ENCODE results near the gene NPB. TPM values are rescaled to one million over a fixed set of nuclear protein-coding genes. Genes with fewer than 3 reads are reported as not detected.

NPB gene
- total and polyA plus RNA-seq, 4 donors: 1.1 to 4.4 (median 3.0) TPM

DNA sequence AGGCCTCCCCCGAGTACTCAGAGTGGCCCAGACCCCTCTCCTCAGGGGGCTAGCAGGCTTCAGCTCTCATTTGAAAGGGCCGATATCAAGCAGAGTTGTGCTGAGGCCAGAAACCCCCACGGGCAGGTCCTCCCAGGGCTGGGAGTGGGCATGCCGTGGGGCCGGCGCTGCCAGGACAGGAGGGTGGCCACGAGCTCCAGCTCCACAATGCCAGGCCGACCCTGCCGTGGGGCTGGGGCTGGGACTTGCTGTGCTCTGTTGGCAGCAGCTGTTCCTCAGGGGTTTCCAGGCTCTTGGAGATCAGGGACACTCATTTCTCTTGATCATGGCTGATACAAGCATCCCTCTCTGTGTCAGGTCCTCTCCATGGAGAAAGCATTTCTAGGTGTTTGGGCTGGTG is 3.2 kb upstream of the NPB start:
- Histone ChIP-seq H3K27me3 (ENCODE audit: control insufficient read depth, insufficient read depth, low read length) (peaks cover 3% of the 10 kb centered on the region), H3K4me1 (ENCODE audit: control insufficient read depth, insufficient read depth, low read length) (peaks cover 21% of the 10 kb centered on the region), H3K9me3 (ENCODE audit: control insufficient read depth, insufficient read depth, low read length) (no peaks in the 10 kb centered on the region), H3K27ac (ENCODE audit: low read depth, low read length) (no peak overlapping the region), H3K36me3 (ENCODE audit: control insufficient read depth, insufficient read depth, low read length) (peaks cover 87% of the 10 kb centered on the region), H3K4me3 (ENCODE audit: low read depth, low read length) (no peak overlapping the region)
- DNase-seq (ENCODE audit: low read depth in 4 of 6, low spot score in 6 of 6): no peak
- whole genome bisulfite sequencing (ENCODE audit: insufficient coverage): 90% methylated on average over 9 of the region's 9 CpGs

DNA sequence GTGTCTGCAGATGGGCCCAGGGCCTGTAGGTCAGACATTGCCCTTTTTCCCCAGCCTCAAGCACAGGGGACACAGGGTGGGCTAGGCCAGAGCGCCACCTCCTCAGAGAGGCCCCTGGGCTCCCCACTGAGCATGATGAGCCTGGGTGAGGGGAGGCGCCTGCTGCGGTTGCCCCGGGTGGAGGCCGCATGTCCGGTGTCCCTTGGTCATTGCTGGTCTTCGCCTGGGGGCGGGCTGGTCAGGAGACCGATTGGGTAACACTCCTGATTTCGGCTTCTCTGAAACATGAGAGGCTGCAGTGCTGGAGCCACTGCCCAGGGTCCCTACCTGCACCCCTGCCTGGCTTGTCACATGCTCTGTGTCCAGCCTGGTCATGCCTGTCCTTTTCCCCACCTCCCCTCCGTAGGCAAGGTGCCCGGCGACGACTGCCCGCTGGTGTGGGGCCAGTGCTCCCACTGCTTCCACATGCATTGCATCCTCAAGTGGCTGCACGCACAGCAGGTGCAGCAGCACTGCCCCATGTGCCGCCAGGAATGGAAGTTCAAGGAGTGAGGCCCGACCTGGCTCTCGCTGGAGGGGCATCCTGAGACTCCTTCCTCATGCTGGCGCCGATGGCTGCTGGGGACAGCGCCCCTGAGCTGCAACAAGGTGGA is 2.4 kb upstream of the NPB start:
- Histone ChIP-seq H3K27me3 (ENCODE audit: control insufficient read depth, insufficient read depth, low read length) (peaks cover 3% of the 10 kb centered on the region), H3K9me3 (ENCODE audit: control insufficient read depth, insufficient read depth, low read length) (no peaks in the 10 kb centered on the region), H3K27ac (ENCODE audit: low read depth, low read length) (no peak overlapping the region), H3K36me3 (ENCODE audit: control insufficient read depth, insufficient read depth, low read length) (peaks cover 87% of the 10 kb centered on the region), H3K4me3 (ENCODE audit: low read depth, low read length) (no peak overlapping the region), H3K4me1 (ENCODE audit: control insufficient read depth, insufficient read depth, low read length) (peaks cover 21% of the 10 kb centered on the region)
- 90% methylated on average over 22 of the region's 22 CpGs for WGBS (ENCODE audit: insufficient coverage)
- no peak for DNase-seq (ENCODE audit: low read depth in 4 of 6, low spot score in 6 of 6)

DNA sequence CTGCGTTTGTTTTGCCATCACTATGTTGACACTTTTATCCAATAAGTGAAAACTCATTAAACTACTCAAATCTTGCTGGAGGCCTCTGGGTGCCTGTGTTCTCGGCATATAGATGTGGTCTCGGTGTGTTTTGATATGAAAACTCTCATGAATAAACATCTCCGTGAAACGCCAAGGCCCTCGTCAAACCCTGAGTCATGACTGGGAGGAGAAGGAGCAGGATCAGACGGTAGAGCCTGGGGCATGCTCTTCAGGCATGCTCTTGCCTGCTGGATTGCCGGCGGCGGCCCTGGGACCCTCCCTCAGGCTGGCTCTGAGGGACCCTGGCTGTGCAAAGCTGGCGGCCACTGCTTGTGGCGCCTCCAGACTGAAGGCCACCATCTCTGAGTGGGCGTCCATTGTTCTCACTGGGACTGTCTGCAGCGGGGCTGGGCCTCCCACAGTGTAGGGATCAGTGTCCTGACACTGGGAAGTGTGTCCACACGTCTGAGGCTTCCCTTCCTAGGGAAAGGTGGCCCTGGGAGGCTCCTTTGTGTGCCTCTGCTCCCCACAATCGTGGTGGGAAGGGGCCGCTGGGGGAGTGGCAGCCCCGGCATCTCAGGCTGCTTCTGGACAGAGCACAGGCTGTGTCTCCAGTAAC is 1.7 kb upstream of the NPB start:
- Histone ChIP-seq H3K4me3 (ENCODE audit: low read depth, low read length) (no peak overlapping the region), H3K9me3 (ENCODE audit: control insufficient read depth, insufficient read depth, low read length) (no peaks in the 10 kb centered on the region), H3K27ac (ENCODE audit: low read depth, low read length) (no peak overlapping the region), H3K4me1 (ENCODE audit: control insufficient read depth, insufficient read depth, low read length) (peaks cover 21% of the 10 kb centered on the region), H3K27me3 (ENCODE audit: control insufficient read depth, insufficient read depth, low read length) (peaks cover 3% of the 10 kb centered on the region), H3K36me3 (ENCODE audit: control insufficient read depth, insufficient read depth, low read length) (peaks cover 87% of the 10 kb centered on the region)
- DNase-seq (ENCODE audit: low read depth in 4 of 6, low spot score in 6 of 6): no peak
- WGBS (ENCODE audit: insufficient coverage): 76% methylated on average over 16 of the region's 18 CpGs

DNA sequence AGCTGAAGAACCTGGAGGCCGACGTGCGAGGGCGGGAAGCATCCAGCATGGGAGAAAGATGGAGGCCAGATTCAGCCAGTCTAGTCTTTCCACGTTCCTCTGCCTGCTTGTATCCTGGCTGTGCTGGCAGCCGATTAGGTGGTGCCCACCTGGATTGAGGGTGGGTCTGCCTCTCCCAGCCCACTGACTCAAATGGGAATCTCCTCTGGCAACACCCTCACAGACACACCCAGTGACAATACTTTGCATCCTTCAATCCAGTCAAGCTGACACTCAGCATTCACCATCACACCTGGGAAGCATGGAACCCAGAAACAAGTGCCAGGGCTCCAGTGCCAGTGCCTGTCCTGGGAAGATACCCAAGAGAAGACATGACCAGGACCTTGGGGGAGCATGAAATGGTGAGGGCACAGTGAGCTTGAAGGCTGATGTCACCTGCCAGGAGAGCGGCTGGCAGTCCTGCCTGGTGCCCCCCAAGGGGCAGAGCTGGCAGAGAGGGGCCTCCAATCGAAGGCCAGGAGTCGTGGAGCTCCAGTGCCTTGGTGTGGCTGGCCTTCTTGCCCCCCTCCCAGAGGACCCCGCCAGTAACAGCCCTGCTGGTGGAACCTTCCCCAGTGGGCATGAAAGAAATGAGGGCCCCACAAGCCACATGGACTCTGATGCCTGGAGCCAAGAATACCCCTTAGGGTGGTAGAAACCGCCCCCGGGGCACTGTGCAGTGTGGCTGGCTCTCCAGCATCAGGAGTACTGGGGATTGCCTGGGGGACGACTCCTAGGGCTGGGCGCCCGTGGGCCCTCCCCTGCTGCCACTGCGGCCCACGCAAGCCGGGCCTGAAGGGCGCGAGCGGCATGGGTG is 643 bp upstream of the NPB start:
- WGBS (ENCODE audit: insufficient coverage): 49% methylated on average over 21 of the region's 21 CpGs
- Histone ChIP-seq H3K36me3 (ENCODE audit: control insufficient read depth, insufficient read depth, low read length) (peaks cover 88% of the 10 kb centered on the region), H3K4me1 (ENCODE audit: control insufficient read depth, insufficient read depth, low read length) (peaks cover 21% of the 10 kb centered on the region), H3K27me3 (ENCODE audit: control insufficient read depth, insufficient read depth, low read length) (peaks cover 3% of the 10 kb centered on the region), H3K9me3 (ENCODE audit: control insufficient read depth, insufficient read depth, low read length) (no peaks in the 10 kb centered on the region), H3K27ac (ENCODE audit: low read depth, low read length) (no peak overlapping the region), H3K4me3 (ENCODE audit: low read depth, low read length) (no peak overlapping the region)
- DNase-seq (ENCODE audit: low read depth in 4 of 6, low spot score in 6 of 6): no peak

DNA sequence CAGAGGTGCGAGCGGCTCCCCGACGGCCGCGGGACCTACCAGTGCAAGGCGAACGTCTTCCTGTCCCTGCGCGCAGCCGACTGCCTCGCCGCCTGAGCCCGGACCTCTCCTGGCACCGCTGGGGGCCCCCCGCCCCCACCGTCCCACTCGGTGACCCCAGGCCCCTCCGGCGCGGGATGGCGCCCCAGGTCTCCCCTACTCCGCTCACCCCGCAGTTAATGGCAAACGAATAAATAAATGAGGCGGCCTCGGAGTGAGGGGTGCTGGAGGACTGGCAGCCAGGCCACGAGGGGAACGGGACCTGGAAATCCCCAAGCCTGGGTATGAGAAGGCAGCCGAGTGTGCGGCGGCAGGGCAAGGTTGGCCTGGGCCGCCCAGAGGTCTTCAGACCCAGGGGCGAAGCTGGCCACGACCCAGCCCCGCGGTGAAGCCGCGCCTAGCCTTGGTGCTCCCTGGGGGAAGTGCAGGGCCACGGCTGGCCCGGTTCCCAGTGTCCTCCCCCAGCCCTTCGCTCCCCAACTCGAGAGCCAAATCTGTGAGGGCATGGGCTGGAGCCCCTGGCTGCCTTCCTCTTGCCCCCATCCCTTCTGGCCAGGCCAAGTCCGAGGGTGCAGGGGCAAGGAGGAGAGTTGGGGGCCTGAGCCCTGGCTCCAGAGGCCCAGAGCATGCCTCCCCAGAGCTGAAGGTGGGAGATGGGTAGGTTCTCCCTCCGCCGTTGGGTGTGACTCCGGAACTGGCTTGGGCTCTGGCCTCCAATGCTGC is 796 bp downstream of the NPB start:
- no peak for DNase-seq (ENCODE audit: low read depth in 4 of 6, low spot score in 6 of 6)
- Histone ChIP-seq H3K27ac (ENCODE audit: low read depth, low read length) (no peak overlapping the region), H3K36me3 (ENCODE audit: control insufficient read depth, insufficient read depth, low read length) (peaks cover 90% of the 10 kb centered on the region), H3K4me1 (ENCODE audit: control insufficient read depth, insufficient read depth, low read length) (peaks cover 21% of the 10 kb centered on the region), H3K4me3 (ENCODE audit: low read depth, low read length) (no peak overlapping the region), H3K27me3 (ENCODE audit: control insufficient read depth, insufficient read depth, low read length) (peaks cover 3% of the 10 kb centered on the region), H3K9me3 (ENCODE audit: control insufficient read depth, insufficient read depth, low read length) (no peaks in the 10 kb centered on the region)
- WGBS (ENCODE audit: insufficient coverage): 30% methylated on average over 42 of the region's 47 CpGs

DNA sequence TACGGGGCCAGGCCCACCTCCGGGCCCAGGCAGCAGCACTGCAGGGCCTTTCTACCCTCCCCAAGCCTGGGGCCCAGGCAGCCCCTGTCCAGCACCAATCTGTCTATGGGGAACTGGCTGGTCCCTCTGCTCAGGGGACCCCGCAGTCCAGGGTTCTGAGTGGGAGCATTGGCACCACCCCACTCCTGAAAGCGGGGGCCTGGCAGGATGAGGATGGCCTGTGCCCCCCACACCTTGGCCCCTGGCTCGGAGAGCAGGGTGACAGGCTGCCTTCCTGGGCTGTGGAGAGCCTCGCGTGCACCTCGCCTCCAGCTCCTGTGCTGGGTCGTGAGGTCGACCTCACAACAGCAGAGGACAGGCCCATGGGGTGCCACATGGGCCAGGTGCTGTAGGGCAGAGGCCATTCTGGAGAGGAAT is 1.4 kb downstream of the NPB start:
- peaks cover 21% of the 10 kb centered on the region for H3K4me1 ChIP-seq (ENCODE audit: control insufficient read depth, insufficient read depth, low read length)
- H3K27me3 ChIP-seq (ENCODE audit: control insufficient read depth, insufficient read depth, low read length): peaks cover 3% of the 10 kb centered on the region
- WGBS (ENCODE audit: insufficient coverage): 93% methylated on average over 10 of the region's 10 CpGs
- H3K27ac ChIP-seq (ENCODE audit: low read depth, low read length): no peak overlapping the region
- no peaks in the 10 kb centered on the region for H3K9me3 ChIP-seq (ENCODE audit: control insufficient read depth, insufficient read depth, low read length)
- no peak for DNase-seq (ENCODE audit: low read depth in 4 of 6, low spot score in 6 of 6)
- no peak overlapping the region for H3K4me3 ChIP-seq (ENCODE audit: low read depth, low read length)
- peaks cover 90% of the 10 kb centered on the region for H3K36me3 ChIP-seq (ENCODE audit: control insufficient read depth, insufficient read depth, low read length)

DNA sequence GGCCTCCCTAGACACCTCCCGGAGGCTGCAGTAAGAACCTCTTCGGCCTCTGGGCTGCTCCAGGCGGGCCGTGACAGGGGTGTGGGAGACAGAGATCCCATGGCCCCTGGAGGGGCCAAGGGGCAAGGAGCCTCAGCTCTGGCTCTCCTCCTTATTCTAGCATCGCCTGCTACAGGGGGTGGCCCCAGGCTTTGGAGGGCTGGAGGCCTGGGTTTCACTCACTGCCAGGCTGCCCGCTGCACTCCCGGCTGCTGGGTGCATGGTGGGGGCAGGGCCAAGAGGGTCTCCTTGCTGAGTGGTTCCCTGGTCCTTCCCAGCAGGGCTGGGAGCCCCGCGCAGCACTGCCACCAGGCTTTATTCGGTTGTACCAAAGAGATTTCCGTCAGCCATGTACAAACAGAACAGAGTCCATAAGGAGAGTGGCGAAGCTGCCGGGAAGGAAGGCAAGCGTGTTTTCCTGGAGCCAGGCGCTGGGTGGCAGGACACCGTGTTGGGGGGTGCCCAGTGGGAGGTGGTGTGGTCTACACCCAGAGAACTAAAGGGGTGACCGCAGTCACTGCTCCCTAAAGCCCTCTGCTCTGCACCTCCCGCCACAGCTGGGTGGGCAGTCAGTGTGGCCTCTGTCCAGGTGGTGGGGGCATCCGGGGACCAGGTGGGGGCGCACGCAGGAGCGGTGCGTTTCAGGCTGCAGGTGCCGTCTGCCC is 2.0 kb downstream of the NPB start:
- peaks cover 21% of the 10 kb centered on the region for H3K4me1 ChIP-seq (ENCODE audit: control insufficient read depth, insufficient read depth, low read length)
- H3K27me3 ChIP-seq (ENCODE audit: control insufficient read depth, insufficient read depth, low read length): peaks cover 3% of the 10 kb centered on the region
- no peak for DNase-seq (ENCODE audit: low read depth in 4 of 6, low spot score in 6 of 6)
- no peak overlapping the region for H3K27ac ChIP-seq (ENCODE audit: low read depth, low read length)
- WGBS (ENCODE audit: insufficient coverage): 92% methylated on average over 24 of the region's 24 CpGs
- no peak overlapping the region for H3K4me3 ChIP-seq (ENCODE audit: low read depth, low read length)
- H3K9me3 ChIP-seq (ENCODE audit: control insufficient read depth, insufficient read depth, low read length): no peaks in the 10 kb centered on the region
- peaks cover 90% of the 10 kb centered on the region for H3K36me3 ChIP-seq (ENCODE audit: control insufficient read depth, insufficient read depth, low read length)

DNA sequence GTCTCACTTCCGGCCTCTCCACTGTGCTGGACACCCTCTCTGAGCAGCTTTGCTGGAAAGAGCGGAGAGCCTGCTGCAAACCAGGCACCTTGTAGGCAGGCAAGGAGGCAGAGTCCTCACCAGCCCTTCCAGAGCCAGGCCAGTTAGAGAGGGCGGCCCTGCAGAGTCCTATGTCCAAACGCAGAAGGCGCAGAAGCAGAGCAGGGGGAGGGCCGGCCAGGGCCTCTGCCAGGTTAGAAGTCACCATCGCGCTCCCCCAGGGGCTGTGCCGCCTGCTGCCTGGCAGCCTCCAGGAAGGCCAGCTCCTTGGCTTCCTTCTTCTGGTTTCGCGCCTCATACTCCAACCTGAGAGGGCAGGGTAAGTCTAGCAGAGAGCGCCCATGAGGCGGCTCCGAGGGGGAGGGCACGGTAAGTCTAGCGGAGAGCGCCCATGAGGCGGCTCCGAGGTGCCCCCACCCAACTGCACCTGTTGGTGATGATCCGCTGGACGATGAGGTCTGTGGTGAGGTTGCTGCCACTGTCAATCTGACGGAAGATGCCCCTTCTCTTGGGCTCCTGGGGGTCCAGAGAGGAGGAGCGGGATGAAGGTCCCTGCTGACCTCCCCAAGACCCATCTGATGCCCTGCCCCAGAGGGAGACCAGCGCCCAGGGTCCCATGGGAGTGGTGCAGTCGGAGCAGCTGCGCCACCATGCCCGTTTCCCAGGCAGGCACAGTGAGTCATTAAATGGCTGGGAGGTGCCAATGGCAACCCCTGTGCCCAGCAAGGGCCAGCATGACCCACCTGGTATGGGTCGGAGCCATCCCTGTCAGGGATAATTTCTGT is 2.8 kb downstream of the NPB start:
- Histone ChIP-seq H3K27me3 (ENCODE audit: control insufficient read depth, insufficient read depth, low read length) (peaks cover 3% of the 10 kb centered on the region), H3K27ac (ENCODE audit: low read depth, low read length) (no peak overlapping the region), H3K4me1 (ENCODE audit: control insufficient read depth, insufficient read depth, low read length) (peaks cover 28% of the 10 kb centered on the region), H3K36me3 (ENCODE audit: control insufficient read depth, insufficient read depth, low read length) (peaks cover 88% of the 10 kb centered on the region), H3K4me3 (ENCODE audit: low read depth, low read length) (no peak overlapping the region), H3K9me3 (ENCODE audit: control insufficient read depth, insufficient read depth, low read length) (no peaks in the 10 kb centered on the region)
- no peak for DNase-seq (ENCODE audit: low read depth in 4 of 6, low spot score in 6 of 6)
- 90% methylated on average over 23 of the region's 28 CpGs for WGBS (ENCODE audit: insufficient coverage)
